NOMO-1 treated with dmso at 0.1 percent for 144 hours (cell line): ENCODE results near the gene GRHL3.
"Not testable (repeated sequence)": the region's sequence is repeated elsewhere in the genome, so short reads cannot be mapped to it uniquely, and the experiment has no call there.

Source experiments
- DNase-seq: peaks from one replicate; lab custom pipeline; 2025; ENCODE audit not compliant: unreplicated experiment; lab: John Stamatoyannopoulos, UW

Gene GRHL3

GRCh38 chr1:24319312-24319863 is at the start of gene GRHL3:
GRHL3 (plus strand) TSS chr1:24319357; CDS start chr1:24319552, 195 bp downstream.
- DNase-seq, result no peak

GRCh38 chr1:24274203-24275103 is 44.7 kb upstream of the GRHL3 start:
- DNase-seq, result not testable (repeated sequence)

GRCh38 chr1:24275104-24275410 is 44.1 kb upstream of the GRHL3 start:
- no peak for DNase-seq

GRCh38 chr1:24275510-24275909 is 43.6 kb upstream of the GRHL3 start:
- DNase-seq, result no peak

GRCh38 chr1:24276791-24277190 is 42.4 kb upstream of the GRHL3 start:
- DNase-seq, result no peak

GRCh38 chr1:24277420-24278169 is 41.6 kb upstream of the GRHL3 start:
- no peak for DNase-seq

- no peak for DNase-seq
Measured at GRCh38 chr1:24278726-24279125, 40.4 kb upstream of the GRHL3 start.

- DNase-seq, result no peak
Measured at GRCh38 chr1:24279590-24280232, 39.4 kb upstream of the GRHL3 start.

GRCh38 chr1:24281591-24281990 is 37.6 kb upstream of the GRHL3 start:
- DNase-seq, result no peak

- DNase-seq, result no peak
Measured at GRCh38 chr1:24282491-24282890, 36.7 kb upstream of the GRHL3 start.

- no peak for DNase-seq
Measured at GRCh38 chr1:24283326-24284155, 35.6 kb upstream of the GRHL3 start.

GRCh38 chr1:24284156-24284471 is 35.0 kb upstream of the GRHL3 start:
- no peak for DNase-seq

- DNase-seq, result no peak
Measured at GRCh38 chr1:24285231-24285630, 33.9 kb upstream of the GRHL3 start.

GRCh38 chr1:24286246-24287010 is 32.7 kb upstream of the GRHL3 start:
- no peak for DNase-seq

- not testable (repeated sequence) for DNase-seq
Measured at GRCh38 chr1:24287779-24288178, 31.4 kb upstream of the GRHL3 start.

- DNase-seq, result no peak
Measured at GRCh38 chr1:24288479-24288878, 30.7 kb upstream of the GRHL3 start.

GRCh38 chr1:24289937-24290595 is 29.1 kb upstream of the GRHL3 start:
- DNase-seq, result no peak

GRCh38 chr1:24290933-24291487 is 28.1 kb upstream of the GRHL3 start:
- DNase-seq, result no peak

- DNase-seq, result no peak
Measured at GRCh38 chr1:24292103-24292502, 27.1 kb upstream of the GRHL3 start.
